ENCODE data around the gene PPEF1.

The PPEF1 gene

GRCh38 chrX:18873189-18873791, 165.8 kb downstream of the PPEF1 start:
- no peak overlapping the region for H3K27ac ChIP-seq
- peak; percentile 31 for DNase-seq (ENCODE audit: low read depth, low spot score)

DNA sequence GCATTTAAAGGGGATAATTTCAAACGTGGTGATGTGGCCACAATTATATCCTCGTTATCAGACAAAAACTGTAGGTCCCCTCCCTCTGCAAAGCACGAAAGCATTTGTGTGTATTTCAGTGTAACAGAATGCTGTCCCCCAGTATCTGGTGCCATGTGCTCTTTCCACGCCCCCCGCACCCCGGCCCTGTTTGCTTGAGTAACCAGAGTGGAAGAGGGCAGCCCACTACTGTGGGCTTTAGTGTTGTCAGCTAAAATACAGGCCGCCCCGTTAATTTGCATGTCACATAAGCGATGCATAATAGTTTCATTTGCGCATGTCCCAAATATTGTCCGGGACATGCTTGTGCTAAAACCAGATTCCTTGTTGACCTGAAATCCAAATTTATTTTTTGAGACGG, 166.4 kb downstream of the PPEF1 start:
- DNase-seq (ENCODE audit: low read depth, low spot score), result no peak
- H3K27ac ChIP-seq, result no peak overlapping the region

DNA sequence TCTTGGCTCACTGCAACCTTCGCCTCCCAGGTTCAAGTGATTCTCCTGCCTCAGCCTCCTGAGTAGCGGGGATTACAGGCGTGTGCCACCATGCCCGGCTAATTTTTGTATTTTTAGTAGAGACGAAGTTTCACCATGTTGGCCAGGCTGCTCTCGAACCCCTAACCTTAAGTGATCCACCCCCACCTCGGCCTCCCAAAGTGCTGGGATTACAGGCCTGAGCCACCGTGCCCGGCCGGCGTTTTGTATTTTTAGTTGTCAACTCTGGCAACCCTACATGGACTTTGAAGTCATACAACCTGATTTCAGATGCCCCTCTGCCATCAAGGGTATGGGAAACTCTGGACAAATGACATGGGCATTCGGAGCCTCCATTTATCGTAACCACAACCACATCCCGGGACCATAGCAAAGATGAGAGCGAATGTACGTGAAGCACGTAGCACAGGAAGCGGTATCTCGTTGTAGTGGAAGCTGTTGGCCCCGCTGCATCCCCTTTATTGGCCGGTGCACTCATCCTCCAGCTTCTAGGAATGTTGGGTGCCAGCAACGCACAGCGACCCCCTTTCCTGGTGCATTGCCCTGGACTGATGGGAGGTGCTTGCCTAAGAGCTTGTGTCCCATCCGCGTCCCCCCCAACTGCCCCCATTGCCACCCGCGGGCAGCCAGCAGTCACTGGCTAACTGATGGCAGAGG, 167.3 kb downstream of the PPEF1 start:
- H3K27ac ChIP-seq, result no peak overlapping the region
- DNase-seq (ENCODE audit: low read depth, low spot score), result no peak

GRCh38 chrX:18875256-18875878, 167.9 kb downstream of the PPEF1 start:
- no peak overlapping the region for H3K27ac ChIP-seq

DNA sequence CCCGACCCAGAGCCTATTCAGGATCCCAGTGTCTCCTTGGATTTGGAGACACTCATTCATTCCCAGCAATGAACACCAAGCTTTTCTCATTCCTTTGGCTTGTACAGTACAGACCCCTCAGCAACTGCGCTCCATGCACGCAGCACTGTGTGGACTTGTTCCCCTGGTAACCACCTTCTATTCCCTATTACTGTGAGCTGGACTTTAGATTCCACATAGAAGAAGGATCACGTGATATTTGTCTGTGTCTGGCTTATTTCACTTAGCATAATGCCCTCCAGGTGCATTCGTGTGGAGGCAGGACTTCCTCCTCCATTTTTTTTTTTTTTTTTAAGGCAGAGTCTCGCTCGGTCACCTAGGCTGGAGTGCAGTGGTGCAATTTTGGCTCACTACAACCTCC, 170.0 kb downstream of the PPEF1 start:
- no peak for DNase-seq (ENCODE audit: low read depth, low spot score)
- H3K27ac ChIP-seq, result no peak overlapping the region

More at GRCh38 chrX:18875256-18875878, 167.9 kb downstream of the PPEF1 start:
- no peak for DNase-seq (ENCODE audit: low read depth, low spot score)
